Brain microvascular endothelial cell (primary cell): ENCODE measurements around the gene KRTAP22-1.

Source experiments
- DNase-seq: peaks from one replicate; pipeline ENCODE4 v3.0.0-alpha.2; 2020
- H3K27ac ChIP-seq: fragments of 250-450 bp; sonication (Bioruptor Pico); 2 replicates; pipeline ENCODE4 v1.5.1; 2020; ENCODE audit warnings: mild to moderate bottlenecking, moderate library complexity
- H3K27me3 ChIP-seq: fragments of 250-450 bp; sonication (Bioruptor Pico); replicated peaks from 2 replicates; pipeline ENCODE4 v1.5.1; 2020; ENCODE audit warnings: mild to moderate bottlenecking
- H3K36me3 ChIP-seq: fragments of 250-450 bp; sonication (Bioruptor Pico); replicated peaks from 2 replicates; pipeline ENCODE4 v1.5.1; 2020; ENCODE audit warnings: mild to moderate bottlenecking
- H3K4me3 ChIP-seq: 2 replicates; pipeline ENCODE4 v1.5.1; 2011; ENCODE audit warnings: low read depth, mild to moderate bottlenecking, control low read depth, low read length, moderate library complexity
- CTCF ChIP-seq: IDR thresholded peaks from 2 replicates; pipeline ENCODE4 v1.5.1; 2011; ENCODE audit warnings: low read depth, mild to moderate bottlenecking, moderate library complexity, low read length, control low read depth, inconsistent platforms; ENCODE audit errors: missing control alignments
- in situ Hi-C: cut with HindIII; loops from 2 replicates; pipeline ENCODE4 v1.10.0; 2017; ENCODE audit warnings: low sequenced_read_pairs, low pct_ligation_motif_present

KRTAP22-1 gene

GRCh38 chr21:30600787-30601186 lies at the start of gene KRTAP22-1:
TSS of gene KRTAP22-1 (plus strand) at chr21:30601087.
- no peak for TF ChIP-seq CTCF
- H3K4me3 ChIP-seq = no peak within 1 kb of the TSS
- no peaks in the 10 kb centered on the region for H3K36me3 ChIP-seq
- no peak for DNase-seq
- H3K27me3 ChIP-seq = no peaks in the 10 kb centered on the region
- no peak within 1 kb of the TSS for H3K27ac ChIP-seq
- in situ Hi-C loops = no loop called here

- no peaks in the 10 kb centered on the region for H3K27me3 ChIP-seq
- in situ Hi-C loops = no loop called here
- no peak for TF ChIP-seq CTCF
- no peak overlapping the region for H3K4me3 ChIP-seq
- DNase-seq = no peak
- no peaks in the 10 kb centered on the region for H3K36me3 ChIP-seq
- H3K27ac ChIP-seq = no peak overlapping the region
Measured at GRCh38 chr21:30552782-30553181, 48.1 kb upstream of the KRTAP22-1 start.

GRCh38 chr21:30555095-30555494 lies 45.8 kb upstream of the KRTAP22-1 start:
- no peak overlapping the region for H3K4me3 ChIP-seq
- no peak for DNase-seq
- no peak for TF ChIP-seq CTCF
- no peaks in the 10 kb centered on the region for H3K36me3 ChIP-seq
- in situ Hi-C loops = no loop called here
- no peaks in the 10 kb centered on the region for H3K27me3 ChIP-seq
- no peak overlapping the region for H3K27ac ChIP-seq

GRCh38 chr21:30561264-30561895 lies 39.5 kb upstream of the KRTAP22-1 start, which contains the start of gene KRTAP19-7:
TSS of gene KRTAP19-7 (minus strand) at chr21:30561314. CDS start at chr21:30561289, 25 bp downstream.
- in situ Hi-C loops = no loop called here
- TF ChIP-seq CTCF = no peak

GRCh38 chr21:30561957-30562356 lies 38.9 kb upstream of the KRTAP22-1 start:
- no peak overlapping the region for H3K27ac ChIP-seq
- TF ChIP-seq CTCF = no peak
- no peak overlapping the region for H3K4me3 ChIP-seq
- no peak for DNase-seq
- H3K27me3 ChIP-seq = no peaks in the 10 kb centered on the region
- in situ Hi-C loops = no loop called here
- no peaks in the 10 kb centered on the region for H3K36me3 ChIP-seq

More at GRCh38 chr21:30561264-30561895, 39.5 kb upstream of the KRTAP22-1 start, which contains the start of gene KRTAP19-7:
- H3K36me3 ChIP-seq = no peaks in the 10 kb centered on the region
- no peaks in the 10 kb centered on the region for H3K27me3 ChIP-seq
- no peak within 1 kb of the TSS for H3K27ac ChIP-seq
- no peak within 1 kb of the TSS for H3K4me3 ChIP-seq
- DNase-seq = no peak

- H3K27ac ChIP-seq = no peak overlapping the region
- H3K27me3 ChIP-seq = no peaks in the 10 kb centered on the region
- in situ Hi-C loops = no loop called here
- DNase-seq = no peak
- TF ChIP-seq CTCF = no peak
- no peaks in the 10 kb centered on the region for H3K36me3 ChIP-seq
- no peak overlapping the region for H3K4me3 ChIP-seq
Measured at GRCh38 chr21:30563072-30563471, 37.8 kb upstream of the KRTAP22-1 start.
